Left ventricle myocardium inferior (tissue), 1 donor: ENCODE measurements around the gene TMPRSS13. TPM values are rescaled to one million over a fixed set of nuclear protein-coding genes. Genes with fewer than 3 reads are reported as not detected.

Source experiments
- DNase-seq: peaks from one replicate; pipeline ENCODE4 v3.0.0-alpha.2; 2020
- H3K27ac ChIP-seq: fragments of 200-600 bp; replicated peaks from 2 replicates; pipeline ENCODE4 v1.8.0; 2021
- H3K27me3 ChIP-seq: fragments of 200-600 bp; 2 replicates; pipeline ENCODE4 v1.8.0; 2021; ENCODE audit warnings: low read depth
- H3K36me3 ChIP-seq: fragments of 200-600 bp; 2 replicates; pipeline ENCODE4 v1.8.0; 2021
- H3K4me1 ChIP-seq: fragments of 200-600 bp; 2 replicates; pipeline ENCODE4 v1.8.0; 2021
- H3K4me3 ChIP-seq: fragments of 200-600 bp; 2 replicates; pipeline ENCODE4 v1.8.0; 2021; ENCODE audit warnings: mild to moderate bottlenecking, moderate library complexity
- H3K9me3 ChIP-seq: fragments of 200-600 bp; replicated peaks from 2 replicates; pipeline ENCODE4 v1.8.0; 2021
- intact Hi-C: fragments of 100-400 bp; cut with micrococcal nuclease; formaldehyde crosslinking; loops from one replicate; pipeline ENCODE4 v1.11.0; 2022
- total RNA-seq: library from RNA; stranded (reverse); fragmentation: NEBNext Ultra II Directional; extraction: Animal tissue kit (Norgen Biotek cat#: 25700); gene quantifications from one replicate; pipeline ENCODE4 v1.2.1, GENCODE V29; 2021
- TF ChIP-seq, protein P1 (sequence below): fragments of 200-600 bp; IDR thresholded peaks from 2 replicates; pipeline ENCODE4 v1.8.0; 2021; ENCODE audit warnings: antibody characterized with exemption, mild to moderate bottlenecking, borderline replicate concordance
- donor health status: DM: no; HTN: yes; CAD: no; lungs with severe emphysema.

TMPRSS13 gene
- total RNA-seq, 1 donor from 2014 or later: not detected

DNA sequence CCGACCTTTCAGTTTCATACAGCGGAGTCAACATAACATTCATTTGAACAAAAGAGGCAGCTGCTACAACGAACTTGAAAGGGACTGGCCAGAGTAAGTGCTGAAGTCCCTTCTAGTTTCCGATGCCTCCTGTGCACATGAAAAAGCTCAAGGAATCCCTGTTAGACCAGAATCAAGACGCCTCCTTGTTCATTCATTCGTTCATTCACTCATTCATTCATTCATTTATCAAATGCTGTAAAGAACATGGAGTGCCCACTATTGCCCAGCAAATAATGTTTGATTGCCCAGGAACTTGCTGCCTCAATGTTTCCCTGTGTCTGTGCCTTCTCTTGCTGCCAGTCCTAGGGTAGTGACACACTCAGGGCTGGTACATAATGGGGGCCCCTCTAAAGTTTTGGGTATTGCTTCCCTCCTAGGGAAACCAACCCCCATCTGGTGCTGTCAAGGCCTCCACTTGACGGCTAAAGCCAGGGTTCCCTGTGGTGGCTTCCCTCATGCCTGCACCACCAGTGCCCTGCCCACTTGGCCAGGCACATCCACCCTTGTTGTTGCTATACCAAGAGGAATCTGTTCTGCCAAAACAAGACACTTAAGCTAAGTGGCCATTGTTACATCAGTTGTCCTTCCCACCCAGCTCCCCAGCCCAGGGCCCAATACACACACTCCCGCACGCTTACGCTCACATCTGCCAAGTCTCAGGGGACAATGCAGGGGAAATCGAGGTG, 3.8 kb downstream of the TMPRSS13 start:
- Histone ChIP-seq H3K36me3 (no peaks in the 10 kb centered on the region), H3K4me1 (no peaks in the 10 kb centered on the region), H3K9me3 (no peaks in the 10 kb centered on the region), H3K27ac (no peak overlapping the region), H3K27me3 (no peaks in the 10 kb centered on the region), H3K4me3 (no peak overlapping the region)
- TF ChIP-seq, protein P1, sequence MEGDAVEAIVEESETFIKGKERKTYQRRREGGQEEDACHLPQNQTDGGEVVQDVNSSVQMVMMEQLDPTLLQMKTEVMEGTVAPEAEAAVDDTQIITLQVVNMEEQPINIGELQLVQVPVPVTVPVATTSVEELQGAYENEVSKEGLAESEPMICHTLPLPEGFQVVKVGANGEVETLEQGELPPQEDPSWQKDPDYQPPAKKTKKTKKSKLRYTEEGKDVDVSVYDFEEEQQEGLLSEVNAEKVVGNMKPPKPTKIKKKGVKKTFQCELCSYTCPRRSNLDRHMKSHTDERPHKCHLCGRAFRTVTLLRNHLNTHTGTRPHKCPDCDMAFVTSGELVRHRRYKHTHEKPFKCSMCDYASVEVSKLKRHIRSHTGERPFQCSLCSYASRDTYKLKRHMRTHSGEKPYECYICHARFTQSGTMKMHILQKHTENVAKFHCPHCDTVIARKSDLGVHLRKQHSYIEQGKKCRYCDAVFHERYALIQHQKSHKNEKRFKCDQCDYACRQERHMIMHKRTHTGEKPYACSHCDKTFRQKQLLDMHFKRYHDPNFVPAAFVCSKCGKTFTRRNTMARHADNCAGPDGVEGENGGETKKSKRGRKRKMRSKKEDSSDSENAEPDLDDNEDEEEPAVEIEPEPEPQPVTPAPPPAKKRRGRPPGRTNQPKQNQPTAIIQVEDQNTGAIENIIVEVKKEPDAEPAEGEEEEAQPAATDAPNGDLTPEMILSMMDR: no peak
- intact Hi-C loops: no loop called here
- DNase-seq: no peak

DNA sequence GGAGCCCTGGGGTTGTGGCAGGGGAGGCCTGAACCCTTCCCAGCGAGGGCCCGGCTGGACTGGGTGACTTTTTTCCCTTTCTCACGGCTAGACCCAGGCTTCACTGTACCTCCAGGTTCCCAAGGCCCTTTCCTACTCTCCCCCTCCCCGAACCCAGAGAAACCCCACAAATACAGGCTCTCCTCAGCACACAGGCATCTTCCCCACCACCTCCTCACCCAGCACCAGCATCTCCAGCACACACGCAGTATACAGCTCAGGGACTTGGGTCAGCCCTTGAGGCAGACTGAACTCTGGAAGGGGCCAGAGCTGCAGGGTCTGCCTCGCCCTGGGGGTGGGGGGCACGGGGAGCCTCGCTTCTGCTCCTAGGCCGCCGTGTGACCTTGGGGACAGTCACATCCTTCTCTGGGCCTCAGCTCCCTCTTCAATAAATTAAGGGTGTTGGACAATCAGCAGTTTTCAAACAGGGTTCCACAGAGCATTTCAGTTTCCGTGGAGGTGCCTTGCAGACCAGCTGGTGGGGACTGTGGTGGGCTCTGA, 4.5 kb downstream of the TMPRSS13 start:
- TF ChIP-seq, protein P1: no peak
- no peaks in the 10 kb centered on the region for H3K4me1 ChIP-seq
- H3K4me3 ChIP-seq: no peak overlapping the region
- no peak overlapping the region for H3K27ac ChIP-seq
- intact Hi-C loops: no loop called here
- no peak for DNase-seq
- no peaks in the 10 kb centered on the region for H3K27me3 ChIP-seq
- no peaks in the 10 kb centered on the region for H3K36me3 ChIP-seq
- H3K9me3 ChIP-seq: no peaks in the 10 kb centered on the region

DNA sequence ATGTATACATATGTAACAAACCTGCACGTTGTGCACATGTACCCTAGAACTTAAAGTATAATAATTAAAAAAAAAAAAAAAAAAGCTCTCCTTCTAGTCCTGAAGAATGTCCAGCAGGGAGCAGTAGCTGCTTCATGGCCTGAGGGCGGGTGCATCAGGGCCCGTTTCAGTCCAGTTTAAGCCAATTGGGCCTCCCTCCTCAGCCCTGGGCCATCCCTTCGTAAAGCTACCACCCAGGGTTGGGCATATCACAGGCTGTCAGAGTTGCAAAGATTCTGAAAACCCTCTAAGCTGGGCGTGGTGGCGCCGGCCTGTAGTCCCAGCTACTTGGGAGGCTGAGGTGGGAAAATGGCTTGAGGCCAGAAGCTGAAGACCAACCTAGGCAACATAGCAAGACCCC, 5.4 kb downstream of the TMPRSS13 start:
- H3K9me3 ChIP-seq: no peaks in the 10 kb centered on the region
- H3K27ac ChIP-seq: no peak overlapping the region
- no peak overlapping the region for H3K4me3 ChIP-seq
- TF ChIP-seq, protein P1: no peak
- no peaks in the 10 kb centered on the region for H3K27me3 ChIP-seq
- H3K4me1 ChIP-seq: no peaks in the 10 kb centered on the region
- no peaks in the 10 kb centered on the region for H3K36me3 ChIP-seq
- intact Hi-C loops: no loop called here
- DNase-seq: no peak

DNA sequence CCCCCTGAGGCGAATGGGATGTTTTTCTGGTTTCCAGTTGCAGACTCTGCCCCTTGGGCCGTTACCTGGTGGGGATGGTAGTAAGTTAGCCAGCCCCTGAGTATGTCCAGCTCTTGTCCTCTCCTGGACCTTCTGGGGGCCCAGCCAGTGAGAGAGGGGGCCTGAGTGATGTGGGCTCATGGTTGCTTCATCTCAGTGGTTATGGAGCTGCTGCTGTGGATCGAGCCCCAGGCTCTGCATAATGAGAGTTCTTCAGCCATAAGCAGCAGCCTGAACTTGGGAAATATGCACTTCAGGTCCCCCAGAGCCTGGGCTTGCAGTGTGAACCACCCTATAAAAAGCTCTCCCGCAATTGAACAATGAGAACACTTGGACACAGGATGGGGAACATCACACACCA, 5.9 kb downstream of the TMPRSS13 start:
- no peak overlapping the region for H3K4me3 ChIP-seq
- no peaks in the 10 kb centered on the region for H3K27me3 ChIP-seq
- no peak overlapping the region for H3K27ac ChIP-seq
- no peaks in the 10 kb centered on the region for H3K36me3 ChIP-seq
- no peaks in the 10 kb centered on the region for H3K4me1 ChIP-seq
- H3K9me3 ChIP-seq: no peaks in the 10 kb centered on the region
- intact Hi-C loops: no loop called here
- TF ChIP-seq, protein P1: no peak
- no peak for DNase-seq

DNA sequence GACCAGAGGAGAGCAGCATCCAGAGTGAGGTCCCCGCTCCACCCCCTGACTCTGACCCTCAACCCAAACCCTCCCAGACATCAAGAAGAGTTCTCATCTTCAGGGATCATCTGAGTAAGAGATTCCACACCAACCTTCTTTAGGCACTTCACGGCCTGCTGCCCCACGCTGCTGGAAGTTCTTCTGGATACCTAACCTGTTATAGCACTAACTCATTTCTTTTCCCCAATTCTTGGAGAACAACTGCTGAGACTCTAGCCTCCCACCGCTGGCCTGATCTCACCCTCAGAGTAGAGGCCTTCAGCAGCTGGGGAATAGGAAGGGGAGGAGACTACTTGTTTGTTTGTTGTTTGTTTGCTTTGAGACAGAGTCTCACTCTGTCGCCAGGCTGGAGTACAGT, 7.3 kb downstream of the TMPRSS13 start:
- H3K36me3 ChIP-seq: no peaks in the 10 kb centered on the region
- no peak overlapping the region for H3K27ac ChIP-seq
- TF ChIP-seq, protein P1: no peak
- no peak overlapping the region for H3K4me3 ChIP-seq
- intact Hi-C loops: no loop called here
- peaks cover 8% of the 10 kb centered on the region for H3K27me3 ChIP-seq
- no peak for DNase-seq
- H3K4me1 ChIP-seq: no peaks in the 10 kb centered on the region
- no peaks in the 10 kb centered on the region for H3K9me3 ChIP-seq
